M059J (cell line): Measurements from ENCODE around the gene SERHL2. TPM values are rescaled to one million over a fixed set of nuclear protein-coding genes. Genes with fewer than 3 reads are reported as not detected.
"Not testable (repeated sequence)": the region's sequence is repeated elsewhere in the genome, so short reads cannot be mapped to it uniquely, and the experiment has no call there.

Source experiments
- DNase-seq: peaks from one replicate; pipeline ENCODE4 v3.0.0-alpha.2; 2012; ENCODE audit warnings: low read depth
- total RNA-seq: library from RNA; depleted of rRNA; stranded (reverse); fragments of >200 nt; shearing (Covaris generic); gene quantifications from 2 replicates; pipeline ENCODE4 v1.2.3, GENCODE V29; 2014

The SERHL2 gene
- total RNA-seq, 1 experiment from 2014 or later, result 0.22 TPM

DNA sequence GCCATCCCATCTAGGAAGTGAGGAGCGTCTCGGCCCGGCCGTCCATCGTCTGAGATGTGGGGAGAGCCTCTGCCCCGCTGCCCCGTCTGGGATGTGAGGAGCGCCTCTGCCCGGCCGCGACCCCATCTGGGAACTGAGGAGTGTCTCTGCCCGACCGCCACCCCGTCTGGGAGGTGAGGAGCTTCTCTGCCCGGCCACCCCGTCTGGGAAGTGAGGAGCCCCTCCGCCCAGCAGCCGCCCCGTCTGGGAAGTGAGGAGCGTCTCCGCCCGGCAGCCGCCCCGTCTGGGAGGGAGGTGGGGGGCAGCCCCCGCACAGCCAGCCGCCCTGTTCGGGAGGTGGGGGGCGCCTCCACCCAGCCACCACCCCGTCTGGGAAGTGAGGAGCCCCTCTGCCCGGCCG is 53.9 kb downstream of the SERHL2 start:
- not testable (repeated sequence) for DNase-seq

DNA sequence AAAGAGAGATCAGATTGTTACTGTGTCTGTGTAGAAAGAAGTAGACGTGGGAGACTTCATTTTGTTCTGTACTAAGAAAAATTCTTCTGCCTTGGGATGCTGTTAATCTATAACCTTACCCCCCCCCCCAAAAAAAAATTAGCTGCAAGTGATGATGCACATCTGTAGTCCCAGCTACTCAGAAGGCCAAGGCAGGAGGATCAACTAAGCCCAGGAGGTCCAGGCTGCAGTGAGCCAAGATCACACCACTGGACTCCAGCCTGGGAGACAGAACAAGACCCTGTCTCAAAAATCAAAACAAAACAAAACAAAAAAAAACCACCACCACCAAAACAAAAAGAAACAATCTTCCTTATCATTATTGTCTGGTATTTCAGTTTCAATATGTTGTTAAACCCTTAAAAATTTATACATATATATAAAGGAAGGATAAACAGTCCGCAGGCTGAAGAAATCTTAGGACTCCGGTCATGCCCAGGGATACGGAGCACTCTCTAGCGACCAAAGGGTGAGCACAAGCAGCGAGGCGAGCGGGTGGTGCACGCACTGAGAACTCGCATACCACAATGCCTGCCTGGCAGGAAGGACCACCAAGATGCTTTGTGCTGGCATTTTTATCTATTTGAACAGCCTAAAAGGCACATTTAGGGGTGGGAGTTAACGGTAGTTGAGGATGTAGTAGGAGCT is 54.5 kb downstream of the SERHL2 start:
- DNase-seq, result no peak

DNA sequence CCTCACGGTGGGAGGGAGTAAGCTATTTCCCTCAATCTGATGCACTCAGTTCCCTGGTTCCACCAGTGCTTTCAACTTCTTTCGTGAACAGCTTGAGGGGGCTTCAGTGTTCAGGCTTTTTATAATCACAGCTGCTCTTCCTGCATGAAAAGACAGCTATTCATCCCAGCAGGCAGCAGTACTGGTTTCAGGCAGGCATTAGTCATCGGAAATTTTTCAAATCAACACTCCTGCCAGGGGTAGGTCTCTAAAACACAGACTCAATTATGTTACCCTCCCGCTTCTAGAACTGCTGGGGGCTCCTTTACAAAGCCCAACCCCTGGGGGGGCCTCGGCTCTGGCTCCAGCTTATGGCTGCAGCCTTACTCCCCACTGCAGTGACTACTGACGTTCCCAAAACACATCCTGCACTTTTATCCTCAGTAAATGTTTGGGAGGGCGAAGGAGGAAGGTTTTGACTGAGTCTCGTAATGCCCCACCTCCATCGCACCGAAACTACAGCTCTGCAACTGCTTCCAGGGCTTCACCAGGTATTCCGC is 55.1 kb downstream of the SERHL2 start:
- DNase-seq, result peak; percentile 49

DNA sequence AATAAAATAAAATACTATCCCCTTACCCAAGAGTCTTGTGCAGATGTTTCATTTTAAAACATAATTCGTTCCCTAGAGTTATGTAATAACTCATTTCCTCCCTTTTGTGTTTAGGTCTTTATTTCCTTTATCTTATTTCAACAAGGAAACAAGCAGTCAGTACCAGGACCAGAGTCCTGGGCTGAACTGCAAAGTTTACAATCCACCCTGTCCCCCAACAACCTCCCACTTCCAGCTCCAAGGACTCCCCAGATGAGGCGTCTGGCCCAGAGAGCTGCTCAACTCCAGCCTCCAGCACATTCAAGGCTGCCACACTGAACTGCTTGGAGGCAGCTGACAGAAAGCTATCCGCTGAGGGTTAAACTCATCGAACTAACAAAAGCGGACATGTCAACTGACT is 56.4 kb downstream of the SERHL2 start:
- DNase-seq, result no peak

DNA sequence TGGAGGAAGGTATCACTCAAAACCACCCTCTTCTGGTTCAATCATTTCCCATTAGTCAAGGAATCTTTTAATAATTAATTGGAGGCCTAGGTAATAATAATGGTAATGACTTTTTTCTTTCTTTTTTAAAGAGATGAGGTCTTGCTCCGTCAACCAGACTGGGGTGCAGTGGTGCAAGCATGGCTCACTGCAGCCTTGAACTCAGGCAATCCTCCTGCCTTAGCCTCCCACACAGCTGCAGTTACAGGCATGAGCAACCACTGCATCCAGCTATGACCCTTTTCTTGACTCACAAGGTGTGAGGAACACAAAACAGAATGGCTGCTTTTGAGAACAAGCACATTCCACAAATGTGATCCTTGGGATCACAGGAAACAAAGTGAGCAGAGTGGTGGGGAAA is 57.3 kb downstream of the SERHL2 start:
- no peak for DNase-seq

DNA sequence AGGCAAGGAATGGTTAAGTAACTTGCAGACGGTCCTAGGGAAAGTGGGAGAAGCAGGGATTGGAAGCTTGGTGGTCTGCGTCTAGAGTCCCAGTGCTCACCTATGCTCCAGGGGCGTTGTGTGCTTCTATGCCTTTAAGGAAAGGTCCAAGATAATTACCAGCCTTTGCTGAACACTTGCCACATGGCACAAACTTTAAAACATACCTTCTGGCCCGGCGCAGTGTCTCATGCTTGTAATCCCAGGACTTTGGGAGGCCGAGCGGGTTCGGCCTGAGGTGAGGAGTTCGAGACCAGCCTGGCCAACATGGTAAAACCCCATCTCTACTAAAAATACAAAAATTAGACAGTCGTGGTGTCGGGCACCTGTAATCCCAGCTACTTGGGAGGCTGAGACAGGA is 58.6 kb downstream of the SERHL2 start:
- no peak for DNase-seq

DNA sequence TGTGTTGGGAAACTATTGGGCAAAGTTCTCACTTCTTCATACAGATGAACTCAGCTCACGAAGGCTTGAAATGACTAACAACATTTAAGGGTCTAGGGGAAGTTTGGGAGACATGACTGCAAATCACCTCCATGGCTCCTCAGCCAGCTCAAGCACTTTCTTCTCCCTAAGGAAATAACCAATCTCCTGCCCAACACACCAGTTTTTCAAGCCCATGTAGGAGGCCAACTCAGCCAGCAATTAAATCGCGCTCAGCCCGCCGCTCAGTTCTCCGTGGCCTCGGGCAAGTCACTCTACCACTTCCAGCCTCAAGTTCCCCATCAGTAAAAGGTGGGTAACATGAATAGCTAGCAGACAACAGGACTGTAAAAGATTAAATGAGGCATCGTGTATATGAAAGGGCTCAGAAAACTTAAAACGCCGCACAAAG is 60.1 kb downstream of the SERHL2 start:
- DNase-seq, result peak; percentile 38

DNA sequence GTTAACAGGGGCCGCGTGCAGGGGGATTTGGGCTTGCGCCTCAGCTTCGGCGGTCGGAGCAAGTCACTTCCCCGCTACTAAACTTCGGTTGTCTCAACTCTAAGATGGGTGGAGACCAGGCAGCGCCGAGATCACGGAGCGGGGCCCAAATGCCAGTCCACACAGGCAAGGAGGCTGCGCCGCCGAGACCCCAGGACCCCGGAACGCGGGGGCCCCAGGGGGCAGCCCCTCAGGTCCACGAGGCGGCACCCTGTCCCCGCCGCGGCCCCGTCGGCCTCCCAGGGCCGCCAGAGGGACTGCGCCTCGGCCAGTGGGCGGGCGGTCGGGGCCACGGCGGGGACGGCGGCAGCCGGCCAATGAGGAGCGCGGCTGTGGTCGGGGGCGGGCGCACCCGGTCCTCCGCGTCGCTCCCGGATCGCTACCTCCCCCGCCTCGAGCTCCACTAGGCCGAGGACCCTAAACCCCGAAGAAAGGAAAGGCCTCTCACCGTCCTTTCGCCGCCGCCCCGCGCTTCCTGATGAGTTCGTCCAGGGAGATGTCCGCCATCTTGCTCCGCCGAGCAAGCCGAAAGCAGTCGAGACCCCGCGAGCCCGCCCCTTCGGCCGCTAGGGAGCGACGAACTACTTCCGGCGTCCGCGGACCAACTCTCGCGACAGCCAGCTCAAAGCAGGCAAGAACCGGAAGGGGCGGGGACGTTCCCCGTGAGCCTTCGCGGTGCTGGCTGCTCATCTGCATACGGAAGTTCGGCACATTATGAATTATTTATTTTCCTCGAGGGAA is 60.7 kb downstream of the SERHL2 start, which contains the start of gene POLDIP3:
TSS of gene POLDIP3 (minus strand) at position 572 of the 780 bp plus-strand sequence. CDS start at position 546, 26 bp downstream.
- peak; percentile 92 for DNase-seq

DNA sequence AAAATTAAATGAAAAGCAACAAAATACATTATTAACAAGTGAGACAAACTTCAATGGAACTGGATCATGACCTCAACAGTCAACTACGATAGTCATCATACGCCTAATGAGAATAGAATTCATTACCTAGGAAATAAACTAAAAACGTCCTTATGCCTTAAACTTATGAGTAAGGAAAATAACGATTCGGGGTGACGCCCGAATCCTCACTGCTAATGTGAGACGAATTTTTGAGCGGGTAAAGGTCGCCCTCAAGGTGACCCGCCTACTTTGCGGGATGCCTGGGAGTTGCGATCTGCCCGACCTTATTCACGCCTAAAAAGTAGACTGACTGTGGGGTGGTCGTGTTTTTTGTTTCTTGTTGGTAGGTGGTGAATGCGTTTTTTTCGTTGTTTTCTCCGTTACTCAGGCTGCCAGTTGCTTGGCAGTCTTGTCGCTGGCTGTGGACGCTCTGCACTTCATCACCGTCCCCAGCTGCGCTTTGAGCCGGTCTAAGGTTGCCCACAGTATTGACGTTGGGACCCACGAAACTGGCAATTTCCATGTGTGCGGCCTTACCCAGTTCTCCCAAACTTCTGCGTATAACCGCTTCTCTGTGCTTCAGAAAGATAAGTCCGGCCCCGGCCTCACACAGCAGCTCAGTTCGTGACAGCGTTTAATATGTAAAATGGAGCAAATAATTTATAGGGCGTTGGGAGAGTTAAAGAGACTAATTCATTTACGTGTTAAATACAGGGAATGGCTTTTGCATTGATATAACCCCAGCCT is 61.5 kb downstream of the SERHL2 start:
- DNase-seq, result peak; percentile 98

DNA sequence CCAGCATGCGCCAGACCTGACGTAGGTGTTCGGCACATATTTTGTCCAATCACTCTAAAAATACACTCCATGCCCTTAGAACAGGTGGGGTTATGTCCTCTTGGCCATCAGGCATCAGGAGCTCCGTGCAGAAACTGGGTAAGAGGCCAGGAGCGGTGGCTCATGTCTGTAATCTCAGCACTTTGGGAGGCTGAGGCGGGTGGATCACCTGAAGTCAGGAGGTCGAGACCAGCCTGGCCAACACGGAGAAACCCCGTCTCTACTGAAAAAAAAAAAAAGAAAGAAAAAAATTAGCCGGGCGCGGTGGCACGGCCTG is 62.1 kb downstream of the SERHL2 start:
- DNase-seq, result not testable (repeated sequence)

DNA sequence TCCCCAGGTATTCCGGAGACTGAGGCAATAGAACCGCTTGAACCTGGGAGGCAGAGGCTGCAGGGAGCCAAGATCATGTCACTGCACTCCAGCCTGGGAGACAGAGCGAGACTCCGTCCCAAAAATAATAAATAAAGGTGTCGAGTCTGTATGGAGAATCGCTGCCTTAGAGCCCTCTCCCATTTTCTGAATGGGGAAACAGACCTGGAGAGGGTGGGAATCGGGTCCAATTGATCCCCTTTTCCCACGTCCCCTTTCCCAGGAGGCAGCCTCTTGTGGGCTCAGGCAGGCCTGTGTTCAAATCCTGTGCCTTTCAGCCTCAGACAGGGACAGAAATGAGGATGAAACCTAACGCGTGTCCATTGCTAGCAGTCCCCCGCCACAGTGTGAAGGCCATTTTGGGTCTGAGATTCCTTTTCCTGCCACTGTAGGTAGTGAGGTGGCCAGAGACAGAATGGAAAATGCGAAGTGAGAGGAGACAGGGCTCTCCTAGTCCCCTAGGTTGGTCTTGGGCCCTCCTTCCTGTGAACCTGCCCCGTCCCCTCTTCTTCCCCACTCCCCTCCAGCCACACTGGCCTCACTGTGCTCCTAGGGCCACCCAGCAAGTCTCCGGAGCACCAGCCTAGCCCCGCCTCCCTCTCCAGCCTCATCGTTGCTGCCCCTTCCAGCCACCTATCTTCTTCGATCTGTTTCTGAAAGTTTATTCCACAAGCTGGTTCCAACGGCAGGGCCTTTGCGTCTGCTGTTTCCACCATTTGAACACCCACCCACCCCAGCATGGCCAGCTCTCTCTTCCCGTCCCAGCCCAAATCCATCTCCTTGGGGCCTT is 63.6 kb downstream of the SERHL2 start:
- DNase-seq, result no peak

DNA sequence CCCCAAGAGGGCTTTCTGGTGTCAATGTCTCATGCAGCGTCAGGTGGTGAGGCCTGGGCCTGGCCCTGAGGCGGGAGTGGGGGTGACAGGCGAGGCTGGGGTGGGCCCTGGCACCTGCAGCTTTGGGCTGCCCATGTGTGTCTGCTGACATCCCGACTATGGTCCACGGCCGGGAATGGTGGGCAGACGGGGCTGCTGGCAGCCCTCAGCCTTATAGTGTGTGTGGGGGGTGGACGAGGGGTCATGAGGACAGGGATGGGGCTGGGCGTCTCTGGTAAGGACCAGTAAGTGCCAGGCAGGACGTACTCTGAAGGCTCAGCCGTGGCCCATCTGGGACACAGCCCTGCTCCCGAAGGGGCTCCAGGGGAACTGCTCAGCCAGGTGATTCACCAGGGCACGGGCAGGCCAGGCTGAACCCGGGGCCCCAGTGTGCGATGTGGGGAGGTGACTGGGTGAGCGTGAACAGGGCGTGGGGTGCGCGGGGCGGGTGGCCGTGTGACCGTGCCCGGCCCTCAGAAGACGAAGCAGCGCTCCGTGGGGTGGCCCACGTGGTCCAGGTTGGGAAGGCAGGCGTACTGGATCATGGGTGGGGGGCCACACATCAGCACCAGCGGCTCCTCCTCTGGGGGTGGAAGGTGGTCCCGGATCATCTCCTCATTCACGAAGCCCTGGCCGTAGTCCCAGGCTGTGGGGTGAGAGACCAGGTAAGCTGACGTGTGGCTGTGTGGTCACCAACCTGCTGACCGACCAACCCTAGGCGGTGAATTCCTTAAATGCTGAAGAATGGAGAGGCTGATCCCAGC is 65.7 kb downstream of the SERHL2 start:
- no peak for DNase-seq

DNA sequence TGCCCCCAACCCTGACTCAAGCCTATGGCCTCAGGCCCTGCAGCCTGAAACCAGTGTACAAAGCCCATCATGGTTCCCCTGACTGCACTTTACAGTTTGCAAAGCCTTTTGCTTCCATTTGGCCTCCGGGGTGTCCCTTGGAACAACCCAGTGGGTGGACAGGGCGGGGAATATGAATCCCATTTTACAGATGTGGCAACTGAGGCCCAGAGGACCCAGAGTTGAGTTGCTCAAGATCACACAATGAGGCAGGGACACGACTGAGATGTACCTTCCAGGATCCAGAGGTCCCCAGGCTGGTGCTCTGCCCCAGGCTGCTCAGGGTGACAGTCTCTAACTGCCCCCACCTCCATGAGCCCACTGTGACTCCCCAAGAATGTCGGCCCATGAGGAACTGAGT is 66.3 kb downstream of the SERHL2 start:
- DNase-seq, result no peak

DNA sequence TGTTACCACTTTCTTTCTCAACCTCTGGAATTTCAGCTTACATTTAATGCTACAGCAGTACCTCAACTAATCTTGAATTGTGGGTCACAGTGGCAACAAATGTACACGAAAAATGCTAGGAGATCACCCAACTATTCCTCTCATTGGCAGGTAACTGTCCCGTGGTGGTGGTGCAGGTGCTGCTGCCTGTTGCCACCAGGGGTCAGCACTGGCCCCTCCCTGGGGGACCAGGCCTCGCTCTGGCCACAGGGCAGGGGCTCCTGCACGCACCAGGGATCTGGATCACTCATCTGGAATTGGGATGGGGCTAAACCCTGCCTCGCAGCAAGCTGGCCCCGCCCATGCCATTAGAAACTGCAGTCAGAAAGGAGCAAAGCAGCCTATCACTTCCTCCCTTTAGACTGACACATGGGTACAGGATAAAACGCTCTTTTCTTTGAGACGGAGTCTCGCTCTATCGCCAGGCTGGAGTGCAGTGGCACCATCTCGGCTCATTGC is 67.8 kb downstream of the SERHL2 start:
- peak; percentile 46 for DNase-seq

DNA sequence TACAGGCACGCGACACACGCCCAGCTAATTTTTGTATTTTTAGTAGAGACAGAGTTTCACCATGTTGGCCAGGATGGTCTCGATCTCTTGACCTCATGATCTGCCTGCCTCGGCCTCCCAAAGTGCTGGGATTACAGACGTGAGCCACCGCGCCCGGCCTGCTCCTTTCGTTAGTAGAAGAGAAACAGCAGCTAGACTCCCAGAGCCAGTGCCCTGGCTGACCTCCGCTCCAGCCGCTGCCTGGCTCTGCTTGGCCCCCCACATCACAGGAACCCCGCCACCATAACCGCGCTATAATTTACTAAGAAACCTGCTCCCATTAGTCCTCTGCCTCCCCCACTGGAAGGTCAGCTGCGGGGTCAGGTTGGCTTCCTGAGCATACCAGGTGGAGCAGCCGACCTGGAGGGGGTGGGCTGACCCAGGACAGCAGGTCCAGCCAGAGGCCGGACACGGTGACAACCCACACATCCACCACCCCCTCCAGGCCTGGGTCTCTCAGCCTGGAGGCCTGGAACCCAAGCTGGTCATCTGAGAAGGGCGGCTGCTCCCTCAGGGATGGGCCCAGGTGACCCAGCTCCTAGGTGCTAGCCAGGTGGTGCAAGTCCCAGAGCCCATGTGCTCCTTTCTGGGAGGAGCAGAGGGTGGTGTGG is 68.4 kb downstream of the SERHL2 start:
- DNase-seq, result no peak

DNA sequence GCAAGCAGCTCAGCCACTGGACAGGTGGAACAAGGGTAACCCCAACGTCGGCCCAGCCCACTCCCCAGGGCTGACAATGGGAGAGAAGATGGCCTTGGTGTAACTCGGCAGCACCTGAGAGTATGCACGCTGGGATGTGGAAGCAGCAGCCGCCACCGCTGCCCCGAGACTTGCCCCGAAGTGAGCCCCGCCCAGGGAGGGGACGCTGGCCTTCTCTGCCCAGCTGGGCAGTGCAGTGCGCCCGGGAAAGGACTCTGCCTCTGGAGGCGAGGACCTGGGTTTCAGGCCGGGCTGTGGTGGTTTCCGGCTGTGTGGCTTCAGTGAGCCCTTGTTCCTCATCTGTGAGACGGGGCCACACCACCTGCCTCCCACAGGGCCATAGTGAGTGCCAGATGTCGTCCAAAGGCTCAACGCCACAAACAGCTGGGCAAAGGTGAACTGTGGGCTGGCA is 69.6 kb downstream of the SERHL2 start:
- DNase-seq, result no peak
